ENCODE measurements around the gene PHF23.
A peak's percentile ranks its signal among the peaks of the same experiment; 100 is the strongest.

The PHF23 gene

DNA sequence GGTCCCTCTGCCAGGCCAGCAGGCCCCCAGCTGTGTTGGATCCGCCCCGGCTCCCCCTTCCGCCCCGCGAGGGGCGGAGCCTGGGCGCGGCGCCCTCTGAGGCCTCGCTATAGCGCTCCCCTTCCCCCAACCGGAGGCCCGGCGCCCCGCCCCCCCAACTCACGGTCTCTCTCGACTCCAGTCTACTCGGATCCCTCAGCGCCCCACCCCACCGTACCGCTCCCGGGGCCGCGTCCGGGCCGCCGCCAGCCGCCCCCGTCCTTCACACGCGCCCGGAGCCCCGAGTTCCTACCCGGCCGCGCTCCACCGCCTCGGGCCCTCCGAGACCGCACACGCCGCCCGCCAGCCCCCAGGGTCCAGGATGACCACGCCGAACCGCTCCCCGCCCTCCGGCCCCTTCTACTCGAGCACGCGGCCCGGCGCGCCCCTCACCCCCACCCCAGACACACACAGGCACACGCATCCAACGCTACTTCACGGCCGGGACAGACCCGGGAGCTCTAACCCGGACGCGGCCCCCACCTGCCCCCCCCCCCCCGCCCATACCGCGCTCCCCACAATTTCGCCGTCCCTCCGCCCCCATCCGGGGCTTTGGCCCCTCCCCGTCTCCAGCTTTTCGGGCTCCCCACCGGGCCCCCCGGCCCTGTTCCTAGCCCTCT is 1.4 kb downstream of the PHF23 start:
- DNase-seq = peak in 13 of 14 donors; percentile 16 to 76 (median 45)

DNA sequence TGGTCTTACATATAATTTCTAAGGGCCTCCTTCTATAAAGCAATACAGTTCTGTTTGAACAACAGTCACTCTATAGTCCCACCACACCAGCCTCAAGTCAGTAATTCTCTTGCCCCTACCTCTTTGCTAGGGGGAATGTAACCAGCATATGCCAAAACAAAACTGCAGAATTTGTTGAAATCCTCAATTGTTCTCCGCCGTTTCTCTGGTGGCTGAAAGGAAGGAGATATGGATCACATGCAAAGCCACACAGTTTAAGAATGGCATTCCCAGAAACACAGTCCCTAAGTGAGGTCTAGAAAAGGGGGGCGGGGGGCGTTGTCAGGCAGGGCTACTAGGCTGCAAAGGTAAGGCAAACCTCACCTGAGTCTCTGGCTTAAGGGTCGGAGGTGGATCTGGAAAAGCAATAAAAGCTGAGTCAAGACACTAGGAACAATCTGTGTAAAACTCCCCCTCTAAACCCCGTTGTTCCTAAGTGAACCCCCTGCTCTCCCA is 1.9 kb downstream of the PHF23 start:
- DNase-seq = no peak

DNA sequence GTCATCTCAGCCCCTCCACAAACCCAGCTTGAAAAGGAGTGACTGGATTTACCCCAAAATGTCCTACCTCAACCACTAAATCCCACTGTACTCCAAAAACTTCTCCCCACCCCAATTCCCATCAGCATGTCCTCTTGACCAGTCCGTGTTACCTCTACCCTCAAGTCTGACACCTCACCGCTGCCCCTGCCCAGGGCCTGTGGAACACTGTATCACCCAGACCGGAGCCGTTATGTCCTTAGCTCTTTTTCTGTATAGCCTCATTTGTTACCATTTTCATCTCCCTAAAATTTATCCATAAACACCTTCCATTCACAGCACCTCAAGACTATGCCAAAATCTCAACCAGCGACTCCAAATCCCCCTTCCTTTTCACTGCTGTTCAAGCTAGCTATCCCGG is 2.4 kb downstream of the PHF23 start:
- no peak for DNase-seq

DNA sequence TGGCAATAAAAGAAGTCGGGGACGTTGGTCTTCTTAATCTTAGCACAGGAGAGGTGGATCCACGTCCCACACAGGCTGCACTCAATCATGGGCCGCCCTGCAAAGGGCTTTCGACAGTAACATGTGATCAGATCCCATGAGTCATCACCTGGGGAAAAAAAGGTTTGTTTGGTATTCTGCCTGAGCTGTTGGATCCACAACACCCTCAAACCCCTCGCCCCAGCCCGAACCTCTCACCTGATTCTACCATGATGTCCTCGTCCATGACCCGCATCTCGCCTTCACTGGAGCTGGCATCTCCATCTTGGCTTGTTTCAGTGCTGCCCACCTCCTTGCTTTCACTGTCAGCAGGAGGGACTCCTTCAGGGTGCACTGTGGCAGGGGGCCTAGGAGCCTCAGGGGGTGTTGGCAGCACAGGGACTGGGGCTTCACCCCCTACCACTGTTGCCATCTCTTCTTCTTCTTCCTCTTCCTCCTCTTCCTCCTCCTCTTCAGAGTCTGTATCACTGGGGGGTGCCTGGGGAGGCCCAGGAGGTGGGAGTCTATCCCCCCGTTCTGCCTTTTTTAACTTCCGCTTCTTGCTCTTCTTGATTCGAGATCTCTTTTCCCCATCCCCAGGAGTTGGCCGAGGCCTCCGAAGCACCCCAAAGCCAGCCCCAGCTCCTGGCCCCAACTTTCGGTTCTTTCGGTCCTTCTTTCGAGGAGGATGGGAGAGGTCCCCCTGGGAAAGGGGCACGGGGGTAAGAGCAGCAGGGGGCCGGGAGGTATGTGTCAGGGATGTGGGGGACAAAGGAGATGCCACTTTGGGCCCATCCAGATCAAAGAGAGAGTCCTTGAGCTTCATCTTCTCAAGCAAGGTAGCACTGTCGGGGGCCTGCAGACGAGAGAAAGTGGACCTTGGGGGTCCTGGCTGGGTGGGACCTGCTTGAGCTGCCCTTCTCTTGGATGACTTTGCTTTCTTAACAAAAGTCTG is 3.3 kb downstream of the PHF23 start:
- no peak for DNase-seq

DNA sequence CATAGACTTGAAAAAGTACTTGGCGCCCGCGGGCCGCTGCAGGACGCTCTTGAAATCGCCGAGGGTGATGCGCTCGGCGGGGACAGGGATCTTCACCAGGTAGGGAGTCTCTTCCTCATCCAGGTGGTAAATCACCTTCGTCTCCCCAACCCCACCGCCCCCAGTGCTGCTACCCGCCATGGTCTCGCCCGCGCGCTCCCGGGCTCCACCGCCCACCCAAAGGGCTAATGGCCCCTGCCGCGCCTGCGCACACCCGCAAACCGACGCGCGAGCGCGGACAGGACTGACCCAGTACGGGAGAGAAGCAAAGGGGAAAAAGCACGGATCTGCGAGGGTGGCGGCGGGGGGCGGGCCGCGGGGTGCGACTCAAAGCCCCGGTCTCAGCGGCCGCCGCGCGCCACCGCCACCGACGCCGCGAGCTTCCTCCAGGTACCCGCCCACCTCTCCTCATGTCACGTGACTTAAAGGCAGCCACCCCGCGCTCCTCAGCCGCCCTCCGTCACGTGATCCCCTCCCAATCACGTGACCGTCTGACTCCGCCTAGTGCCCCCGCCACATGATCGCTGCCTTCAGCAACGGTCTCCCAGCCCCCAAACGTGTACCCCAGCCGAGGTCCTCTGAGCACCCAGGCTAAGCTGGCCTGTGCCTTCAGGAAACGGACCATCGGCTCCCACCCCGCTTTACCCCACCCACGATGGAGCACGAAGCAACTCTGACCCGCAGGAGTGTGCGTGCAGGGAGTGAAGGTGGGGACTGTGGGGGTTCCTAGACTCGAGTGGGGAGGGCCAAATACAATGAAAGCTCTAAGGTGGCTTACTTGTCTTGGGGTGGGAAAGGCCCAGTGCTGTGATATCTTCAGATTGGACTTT is 4.9 kb downstream of the PHF23 start, which contains the start of gene DVL2:
Gene DVL2, minus strand, starts transcription at position 435 of the 869 bp plus-strand sequence. Its CDS starts 255 bp downstream, at position 180.
- DNase-seq = peak; percentile 72 to 96 (median 93)

DNA sequence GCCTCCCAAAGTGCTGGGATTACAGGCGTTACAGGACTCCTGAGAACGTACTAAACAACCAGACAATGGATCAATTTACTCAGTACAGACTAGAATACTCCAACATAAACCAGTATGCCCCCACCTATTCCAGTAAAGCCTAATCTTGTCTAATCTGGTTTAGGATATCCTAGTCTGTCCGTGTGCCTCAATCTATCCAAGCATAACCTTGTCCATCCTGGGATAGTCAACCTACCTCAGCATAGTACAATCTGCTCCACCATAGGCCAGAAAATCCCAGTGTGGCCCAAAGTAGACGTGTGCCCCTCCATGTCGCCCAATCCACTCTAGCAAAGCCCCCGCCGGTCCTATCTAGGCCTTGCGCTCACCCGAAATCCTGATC is 5.6 kb downstream of the PHF23 start:
- DNase-seq = no peak

DNA sequence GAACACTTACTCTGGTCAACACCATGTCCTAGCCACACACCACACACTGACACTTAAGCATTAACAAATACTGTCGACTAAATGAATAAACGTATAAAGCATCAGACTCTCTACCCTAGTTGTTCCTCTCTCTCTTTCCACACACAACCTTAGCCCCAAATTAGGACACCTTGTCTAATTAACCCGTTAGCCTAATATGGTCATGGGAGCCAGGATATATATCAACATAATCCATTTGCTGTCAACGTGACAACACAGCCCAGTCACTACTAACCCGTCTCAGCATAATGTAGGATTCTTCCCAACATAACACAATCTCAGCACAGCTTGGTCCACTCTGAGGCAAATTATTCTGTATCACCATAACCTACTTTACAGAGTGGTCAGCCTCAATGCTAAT is 7.1 kb downstream of the PHF23 start:
- DNase-seq = no peak

DNA sequence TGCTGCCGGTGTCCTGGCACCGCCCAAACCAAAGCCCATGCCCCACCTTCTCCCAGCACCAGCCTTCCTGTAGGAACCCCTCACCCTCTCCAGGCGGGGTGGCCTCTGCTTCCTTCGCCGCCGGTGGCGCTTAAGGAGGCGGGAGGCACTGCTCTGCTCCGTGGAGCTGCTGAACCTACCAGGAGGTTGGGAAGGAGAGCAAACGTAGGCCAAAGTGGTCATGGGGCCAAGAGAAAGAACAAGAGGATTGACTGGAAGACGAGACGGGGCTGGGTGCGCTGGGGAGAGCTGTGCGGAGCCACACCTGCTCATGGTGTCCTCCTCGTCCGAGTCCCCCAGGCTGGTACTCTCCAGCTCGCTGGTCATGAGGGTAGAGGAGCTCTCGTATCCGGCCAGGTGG is 9.8 kb downstream of the PHF23 start:
- DNase-seq = no peak

DNA sequence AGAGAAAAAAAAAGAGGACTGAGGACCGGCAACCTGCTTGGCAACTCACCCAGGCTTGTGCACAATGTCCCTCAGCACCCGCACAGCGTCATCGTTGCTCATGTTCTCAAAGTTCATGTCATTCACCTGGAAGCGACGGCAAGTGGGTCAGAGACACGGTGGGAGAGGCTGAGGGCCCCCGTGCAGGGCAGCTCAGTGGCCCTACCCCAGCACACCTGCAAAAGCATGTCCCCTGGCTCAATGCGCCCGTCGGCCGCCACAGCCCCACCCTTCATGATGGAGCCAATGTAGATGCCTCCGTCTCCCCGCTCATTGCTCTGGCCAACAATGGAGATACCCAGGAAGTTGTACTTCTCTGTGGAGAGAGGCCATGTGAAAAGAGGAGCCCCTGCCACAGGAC is 10.3 kb downstream of the PHF23 start:
- DNase-seq = no peak

DNA sequence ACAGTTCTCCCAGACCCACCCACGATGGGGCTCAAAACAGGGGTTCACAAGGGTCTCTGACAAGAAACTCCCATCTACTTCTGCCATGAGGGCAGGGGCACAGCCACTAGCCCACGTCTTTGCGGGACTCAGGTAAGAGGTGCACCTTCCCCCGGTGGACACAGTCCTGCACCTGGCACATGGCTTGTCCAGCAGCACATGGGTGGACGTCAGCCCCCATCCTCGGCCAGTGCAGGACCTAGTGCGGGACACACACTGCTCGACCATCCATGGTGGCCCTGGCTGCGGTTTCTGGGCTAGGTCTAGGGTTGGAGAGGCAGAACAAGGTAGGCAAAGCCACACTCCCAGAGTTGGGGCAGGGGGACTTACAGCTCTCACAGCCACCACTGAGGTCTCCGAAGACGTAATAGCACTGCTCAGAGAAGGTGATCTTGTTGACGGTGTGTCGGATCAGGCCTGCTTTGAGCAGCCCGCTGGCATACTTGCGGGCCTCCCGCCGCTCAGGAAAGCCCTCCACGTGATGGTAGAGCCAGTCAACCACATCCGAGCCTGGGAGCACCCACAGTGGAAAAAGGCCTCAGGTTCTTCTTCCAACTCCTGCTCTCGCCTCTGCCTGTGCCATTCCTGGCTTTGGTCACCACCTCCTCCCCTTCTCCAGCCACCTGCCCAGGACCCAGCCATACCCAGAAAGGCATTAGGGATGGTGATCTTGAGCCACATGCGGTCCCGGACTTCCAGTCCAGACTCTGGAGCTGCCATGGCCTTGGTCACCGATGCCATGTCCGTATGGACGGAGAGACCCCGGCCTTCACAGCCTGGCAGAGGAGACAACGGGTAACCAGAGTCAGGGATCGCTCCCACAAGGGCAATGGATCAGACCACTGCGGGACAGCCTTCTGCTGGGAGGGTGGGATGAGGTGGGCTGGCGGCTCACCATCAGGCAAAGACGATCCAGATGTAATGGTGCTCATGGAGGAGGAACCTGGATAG is 12.2 kb downstream of the PHF23 start:
- no peak for DNase-seq

DNA sequence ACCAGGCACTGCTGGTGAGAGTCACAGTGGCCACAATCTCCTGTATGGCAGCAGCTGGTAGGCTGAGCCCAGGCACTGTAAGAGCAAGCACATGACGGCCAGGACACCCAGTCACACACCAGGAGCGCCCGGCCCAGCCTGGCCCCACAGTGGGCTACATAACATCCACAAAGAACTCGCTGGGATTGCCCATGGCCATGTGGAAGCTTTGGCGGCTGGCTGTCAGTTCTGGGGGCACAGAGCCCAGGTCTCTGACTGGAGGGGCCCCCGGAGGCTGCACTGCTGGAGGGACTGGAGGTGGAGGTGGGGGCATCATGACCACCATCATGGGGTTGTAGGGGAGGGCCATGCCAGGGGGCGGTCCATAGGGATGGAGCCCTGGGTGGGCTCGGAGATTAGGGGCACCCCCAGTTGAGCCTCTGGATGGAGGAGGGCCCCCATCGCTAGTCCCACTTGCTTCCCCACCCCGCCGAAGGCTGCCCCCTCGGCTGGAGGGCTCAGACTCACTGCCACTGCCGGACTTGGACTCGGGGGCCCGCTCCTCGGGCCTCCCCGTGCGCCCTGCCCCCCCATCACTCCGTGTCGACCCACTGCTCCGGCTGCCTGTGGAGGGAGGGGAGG is 13.4 kb downstream of the PHF23 start:
- no peak for DNase-seq

DNA sequence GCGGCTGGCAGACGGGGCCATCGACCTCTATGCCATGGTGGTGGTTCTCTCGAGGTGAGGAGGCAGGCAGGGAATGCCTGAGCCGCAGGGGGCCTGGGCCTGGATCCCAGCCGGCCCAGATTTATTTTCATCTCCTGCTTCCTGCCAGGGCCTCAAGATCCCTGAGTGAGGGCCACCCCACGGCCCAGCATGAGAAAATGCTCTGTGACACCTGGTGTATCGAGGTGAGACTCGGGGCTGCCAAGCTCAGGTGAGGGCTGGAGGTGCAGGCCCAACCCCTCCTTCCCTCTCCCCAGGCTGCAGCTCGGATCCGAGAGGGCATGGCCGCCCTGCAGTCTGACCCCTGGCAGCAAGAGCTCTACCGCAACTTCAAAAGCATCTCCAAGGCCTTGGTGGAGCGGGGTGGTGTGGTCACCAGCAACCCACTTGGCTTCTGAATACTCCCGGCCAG is 14.6 kb downstream of the PHF23 start:
- DNase-seq = no peak

DNA sequence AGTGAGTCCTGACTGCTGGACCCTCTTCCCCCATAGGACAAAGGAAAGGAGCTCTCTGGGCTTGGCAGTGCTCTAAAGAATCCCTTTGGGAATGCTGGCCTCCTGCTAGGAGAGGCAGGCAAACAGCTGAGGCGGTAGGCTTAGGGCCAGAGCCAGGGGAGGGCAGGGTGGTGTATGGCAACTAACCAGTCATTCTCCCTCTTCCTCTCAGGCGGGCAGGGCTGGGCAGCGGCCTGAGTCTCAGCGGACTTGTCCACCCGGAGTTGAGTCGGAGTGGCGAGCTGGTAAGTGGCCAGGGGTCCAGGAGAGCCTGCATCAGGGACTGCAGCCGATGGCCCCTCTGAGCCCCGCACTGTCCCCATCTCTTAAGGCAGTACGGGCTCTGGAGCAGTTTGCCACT is 15.1 kb downstream of the PHF23 start:
- peak in 1 of 14 donors; percentile 16 for DNase-seq

DNA sequence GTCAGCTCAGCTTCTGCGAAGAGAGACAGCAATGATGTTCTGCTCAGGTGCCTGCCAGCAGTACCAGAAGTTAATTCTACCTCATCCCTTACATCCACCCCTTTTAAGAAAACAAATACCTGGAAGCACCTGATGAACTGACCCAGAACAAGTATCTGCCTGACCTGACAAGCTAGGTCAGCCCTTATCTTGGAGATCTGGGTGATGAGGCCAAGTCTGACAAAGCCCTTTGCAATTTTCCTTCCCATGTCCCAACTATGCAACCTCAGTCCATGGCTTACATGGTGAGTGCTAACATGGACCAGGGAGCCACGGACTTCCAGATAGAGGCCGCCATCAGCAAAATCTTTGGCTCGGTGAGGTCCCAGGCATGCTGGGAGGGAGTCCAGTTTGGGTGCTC is 15.9 kb downstream of the PHF23 start:
- no peak for DNase-seq

DNA sequence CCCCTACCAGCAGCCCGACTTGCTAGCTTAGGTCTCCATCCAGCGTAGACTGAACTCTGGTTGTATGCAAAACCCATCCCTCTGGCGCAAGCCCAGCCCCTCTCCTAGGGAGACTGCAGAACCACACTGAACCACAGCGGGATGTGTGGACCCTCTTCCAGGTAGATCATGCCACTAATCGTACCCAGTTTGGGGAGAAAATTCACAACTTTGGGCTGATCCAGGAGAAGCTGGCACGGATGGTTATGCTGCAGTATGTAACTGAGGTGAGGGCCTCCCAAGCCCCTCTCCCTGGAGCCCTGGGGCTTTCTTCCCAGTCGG is 16.3 kb downstream of the PHF23 start:
- DNase-seq = no peak

DNA sequence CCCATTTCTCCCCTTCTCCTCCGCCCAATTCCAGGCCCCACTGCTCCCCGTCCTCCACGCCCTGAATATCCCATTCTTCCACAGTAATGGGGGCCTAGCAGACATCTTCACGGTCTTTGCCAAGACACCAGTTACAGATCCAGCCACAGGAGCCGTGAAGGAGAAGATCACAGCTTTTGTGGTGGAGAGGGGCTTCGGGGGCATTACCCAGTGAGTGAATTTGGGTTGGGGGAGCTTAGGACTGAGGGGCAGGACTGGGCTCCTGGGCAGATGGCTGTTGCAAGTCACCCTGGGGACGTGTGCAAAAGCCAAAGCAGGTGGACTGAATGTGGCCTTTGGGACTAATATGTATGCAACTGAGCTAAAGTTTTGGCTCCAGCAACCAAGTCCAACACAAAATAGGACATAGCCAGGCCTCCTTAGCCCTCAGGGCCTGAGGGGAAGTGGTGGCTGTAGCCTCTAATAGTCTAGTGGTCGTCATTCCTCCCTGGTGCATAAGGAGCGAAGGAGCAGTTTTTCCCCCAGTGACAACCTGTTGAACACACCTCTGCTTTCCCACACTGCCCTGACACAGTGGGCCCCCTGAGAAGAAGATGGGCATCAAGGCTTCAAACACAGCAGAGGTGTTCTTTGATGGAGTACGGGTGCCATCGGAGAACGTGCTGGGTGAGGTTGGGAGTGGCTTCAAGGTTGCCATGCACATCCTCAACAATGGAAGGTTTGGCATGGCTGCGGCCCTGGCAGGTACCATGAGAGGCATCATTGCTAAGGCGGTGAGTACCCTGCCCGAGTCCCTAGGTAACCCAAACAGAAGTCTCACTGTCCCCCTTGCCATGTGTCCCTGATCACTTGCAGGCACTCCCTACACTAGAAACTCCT is 16.9 kb downstream of the PHF23 start:
- DNase-seq = no peak

DNA sequence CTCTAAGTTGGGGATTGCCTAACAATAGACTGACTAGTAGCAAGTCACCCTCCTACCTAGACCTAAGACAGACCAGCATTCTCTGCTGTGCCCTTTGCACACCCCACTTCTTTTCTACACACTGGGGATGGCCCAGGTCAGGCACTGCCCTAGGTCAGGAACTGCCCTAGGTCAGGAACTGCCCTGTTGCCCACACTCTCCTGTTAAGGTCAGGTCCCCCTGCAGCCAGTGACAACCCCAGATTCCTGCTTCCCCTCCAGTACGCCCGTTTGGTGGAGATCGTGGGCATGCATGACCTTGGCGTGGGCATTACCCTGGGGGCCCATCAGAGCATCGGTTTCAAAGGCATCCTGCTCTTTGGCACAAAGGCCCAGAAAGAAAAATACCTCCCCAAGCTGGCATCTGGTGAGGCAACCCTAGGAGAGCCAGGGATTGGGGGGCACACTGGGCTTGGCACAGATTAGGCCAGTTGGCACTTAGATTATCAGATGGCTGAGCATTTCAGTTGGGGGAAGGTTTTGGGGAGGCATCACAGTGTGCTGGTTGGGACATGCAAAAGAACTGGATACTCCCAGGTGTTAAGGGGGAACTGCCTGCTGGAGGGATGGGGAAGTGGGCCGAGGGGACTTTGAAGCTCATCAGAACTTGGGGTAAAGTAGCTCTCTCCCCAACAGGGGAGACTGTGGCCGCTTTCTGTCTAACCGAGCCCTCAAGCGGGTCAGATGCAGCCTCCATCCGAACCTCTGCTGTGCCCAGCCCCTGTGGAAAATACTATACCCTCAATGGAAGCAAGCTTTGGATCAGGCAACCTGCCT is 17.8 kb downstream of the PHF23 start:
- no peak for DNase-seq

DNA sequence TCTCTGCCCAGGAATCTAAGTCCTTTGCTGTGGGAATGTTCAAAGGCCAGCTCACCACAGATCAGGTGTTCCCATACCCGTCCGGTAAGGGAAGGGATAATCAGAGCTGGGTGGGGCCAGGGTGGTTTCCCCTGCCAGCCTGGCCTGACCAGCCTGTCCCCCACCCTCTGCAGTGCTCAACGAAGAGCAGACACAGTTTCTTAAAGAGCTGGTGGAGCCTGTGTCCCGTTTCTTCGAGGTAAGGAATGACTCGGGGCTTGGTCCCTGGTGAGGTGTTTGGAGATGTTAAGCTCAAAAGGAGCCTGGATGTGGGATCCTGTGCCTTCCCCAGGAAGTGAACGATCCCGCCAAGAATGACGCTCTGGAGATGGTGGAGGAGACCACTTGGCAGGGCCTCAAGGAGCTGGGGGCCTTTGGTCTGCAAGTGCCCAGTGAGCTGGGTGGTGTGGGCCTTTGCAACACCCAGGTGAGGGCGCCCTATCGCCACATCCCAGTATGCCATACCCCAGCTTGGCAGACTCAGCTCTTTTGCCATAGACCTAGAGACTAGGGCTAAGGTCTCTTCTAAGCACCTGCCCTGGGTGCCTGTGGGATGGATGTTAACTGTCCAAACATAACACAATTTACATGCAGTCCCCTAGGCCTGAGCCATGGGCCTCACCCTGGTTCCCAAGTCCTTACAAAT is 18.5 kb downstream of the PHF23 start:
- peak in 3 of 14 donors; percentile 9 to 29 (median 28) for DNase-seq

Data from C1 segment of cervical spinal cord (tissue), 14 donors.